ENCODE measurements around the gene SMURF1. TPM values are rescaled to one million over a fixed set of nuclear protein-coding genes. Genes with fewer than 3 reads are reported as not detected.

Gene SMURF1
- total and polyA plus RNA-seq, 2 of the 8 experiments (the other 6 are each of a cell fraction or from before 2014, with no cell fraction given), result 9.6 to 24.5 TPM

- TF ChIP-seq RXRA (IDR thresholded peaks at IDR 0.05; ENCODE audit: insufficient read depth, low read depth, low read length) (no peak), CHD2 (IDR thresholded peaks at IDR 0.05; ENCODE audit: low read length) (no peak), GABPA (IDR thresholded peaks at IDR 0.05; ENCODE audit: borderline replicate concordance, insufficient read depth, low read length) (no peak), GTF2F1 (IDR thresholded peaks at IDR 0.05; ENCODE audit: borderline replicate concordance, low read depth, low read length) (no peak), EP300 (IDR thresholded peaks at IDR 0.05; ENCODE audit: borderline replicate concordance in 1 of 2, low read depth in 2 of 2, low read length in 2 of 2) (no peak), CHD7 (IDR thresholded peaks at IDR 0.05; ENCODE audit: insufficient replicate concordance, low read length) (no peak), KDM5A (IDR thresholded peaks at IDR 0.05; ENCODE audit: low read length) (no peak)
Observed at GRCh38 chr7:99171731-99172130, 27.8 kb upstream of the SMURF1 start (continued).

Measured in H1 (cell line).